GM21723 (cell line): ENCODE measurements around the gene FAM236C.
"Not testable (repeated sequence)": the region's sequence is repeated elsewhere in the genome, so short reads cannot be mapped to it uniquely, and the experiment has no call there.

Source experiments
- ATAC-seq: cut with Tn5 transposase; IDR thresholded peaks from one replicate; pipeline ENCODE4 v1.9.1; 2021; ENCODE audit warnings: mild to moderate bottlenecking, moderate library complexity; ENCODE audit not compliant: unreplicated experiment

The FAM236C gene

DNA sequence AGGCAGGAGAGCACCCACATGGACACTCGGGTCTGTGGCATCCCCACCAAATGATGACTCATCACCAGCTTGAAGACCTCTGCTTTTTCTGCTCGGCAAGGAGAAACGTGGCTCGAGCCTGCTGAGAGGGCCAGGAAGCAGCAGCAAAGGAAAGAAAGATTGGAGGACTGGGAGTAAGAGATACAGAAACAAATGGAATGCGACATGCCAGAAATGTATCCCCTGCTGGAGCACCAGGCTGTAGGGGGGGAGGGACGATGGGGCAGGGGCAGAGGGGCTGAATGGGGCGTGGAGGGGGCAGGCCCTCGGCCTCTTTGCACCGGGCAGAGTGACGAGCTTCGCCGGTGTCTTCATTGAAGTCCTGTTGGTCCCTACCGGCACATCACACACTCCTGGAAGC is at the start of gene FAM236C:
Gene FAM236C, plus strand, starts transcription at position 301 of the 400 bp plus-strand sequence. CDS start 100 bp downstream, outside the sequence.
- ATAC-seq, result not testable (repeated sequence)

DNA sequence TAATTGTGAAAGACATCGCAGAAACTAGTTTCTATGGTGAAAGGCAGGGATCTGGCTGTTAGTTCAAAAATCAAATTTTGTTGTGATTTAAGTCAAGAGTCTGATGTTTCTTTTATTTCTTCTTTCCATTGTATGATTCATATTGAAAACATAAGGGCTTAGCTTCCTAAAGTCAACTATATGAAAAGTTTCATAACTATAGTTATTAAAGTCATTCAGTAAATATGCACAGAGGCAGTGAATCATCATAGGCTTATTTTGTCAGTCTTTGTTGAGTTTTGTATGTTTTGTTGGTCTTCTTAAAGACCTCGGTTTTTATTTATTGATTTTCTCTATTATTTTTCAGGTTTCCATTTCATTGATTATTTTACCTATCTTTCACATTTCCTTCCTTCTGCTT is 29.5 kb upstream of the FAM236C start:
- ATAC-seq, result not testable (repeated sequence)

DNA sequence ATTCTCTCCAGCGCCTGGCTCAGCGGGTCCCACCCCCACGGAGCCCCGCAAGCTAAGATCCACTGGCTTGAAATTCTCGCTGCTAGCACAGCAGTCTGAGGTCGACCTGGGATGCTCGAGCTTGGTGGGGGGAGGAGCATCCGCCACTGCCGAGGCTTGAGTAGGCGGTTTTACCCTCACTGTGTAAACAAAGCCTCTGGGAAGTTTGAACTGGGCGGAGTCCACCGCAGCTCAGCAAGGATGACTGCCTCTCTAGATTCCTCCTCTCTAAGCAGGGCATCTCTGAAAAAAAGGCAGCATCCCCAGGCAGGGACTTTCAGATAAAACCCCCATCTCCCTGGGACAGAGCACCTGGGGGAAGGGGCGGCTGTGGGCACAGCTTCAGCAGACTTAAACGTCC is 22.7 kb upstream of the FAM236C start:
- ATAC-seq, result not testable (repeated sequence)

DNA sequence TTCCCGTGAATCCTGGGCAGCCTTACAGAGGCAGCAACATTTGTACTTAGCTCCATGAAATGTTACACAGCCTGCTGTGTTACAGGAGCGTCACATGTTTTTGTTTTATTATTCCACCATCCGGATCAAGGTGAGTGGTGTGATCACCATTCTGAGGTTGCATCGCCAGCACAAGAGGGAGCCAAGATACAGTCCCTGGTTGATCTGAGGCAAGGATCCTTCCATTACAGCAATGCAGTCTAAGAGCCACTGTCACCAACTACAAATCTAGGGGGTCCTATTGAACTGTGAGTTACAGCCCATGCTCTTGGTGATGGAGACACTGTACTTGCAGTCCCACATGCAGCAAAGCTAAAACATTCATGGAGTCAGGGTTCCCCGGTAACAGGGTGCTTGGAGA is 3.7 kb downstream of the FAM236C start:
- not testable (repeated sequence) for ATAC-seq

DNA sequence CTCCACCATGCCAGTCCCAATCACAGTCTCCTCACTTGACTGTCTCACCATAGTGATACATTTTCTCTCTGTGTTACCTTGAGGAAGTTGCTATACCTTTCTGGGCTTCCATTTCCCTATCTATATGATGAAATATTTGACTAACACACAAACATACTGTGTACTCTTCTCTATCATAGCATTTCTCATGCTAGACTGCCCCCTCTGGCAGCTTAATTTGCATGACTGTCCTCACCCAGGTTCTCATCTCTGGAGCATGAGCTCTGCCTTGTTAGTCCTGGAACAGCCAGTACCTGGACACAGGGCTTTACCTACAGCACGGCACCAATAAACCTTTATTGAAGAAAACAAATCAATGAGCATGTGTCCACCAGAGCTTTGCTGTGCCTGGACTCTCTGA is 19.9 kb downstream of the FAM236C start:
- ATAC-seq, result not testable (repeated sequence)

DNA sequence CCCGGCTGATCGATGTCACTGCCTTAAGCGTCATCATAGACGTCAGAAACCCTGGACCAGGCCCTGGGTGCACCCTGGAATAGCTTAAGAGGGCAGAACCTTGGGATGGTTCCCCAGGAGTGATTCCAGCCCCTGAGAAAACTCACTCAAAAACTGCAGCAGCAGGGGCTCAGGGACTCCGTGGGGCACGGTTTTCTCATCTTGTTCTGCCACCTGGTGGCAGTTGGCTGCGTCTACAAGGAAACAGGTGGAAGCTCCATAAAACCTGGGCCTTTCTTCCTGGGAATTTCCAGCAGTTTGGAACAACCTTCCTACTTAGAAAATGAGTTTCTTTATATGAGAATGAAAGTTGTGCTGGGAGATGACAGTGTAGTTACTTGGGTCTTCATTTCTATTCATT is 24.0 kb downstream of the FAM236C start:
- not testable (repeated sequence) for ATAC-seq

DNA sequence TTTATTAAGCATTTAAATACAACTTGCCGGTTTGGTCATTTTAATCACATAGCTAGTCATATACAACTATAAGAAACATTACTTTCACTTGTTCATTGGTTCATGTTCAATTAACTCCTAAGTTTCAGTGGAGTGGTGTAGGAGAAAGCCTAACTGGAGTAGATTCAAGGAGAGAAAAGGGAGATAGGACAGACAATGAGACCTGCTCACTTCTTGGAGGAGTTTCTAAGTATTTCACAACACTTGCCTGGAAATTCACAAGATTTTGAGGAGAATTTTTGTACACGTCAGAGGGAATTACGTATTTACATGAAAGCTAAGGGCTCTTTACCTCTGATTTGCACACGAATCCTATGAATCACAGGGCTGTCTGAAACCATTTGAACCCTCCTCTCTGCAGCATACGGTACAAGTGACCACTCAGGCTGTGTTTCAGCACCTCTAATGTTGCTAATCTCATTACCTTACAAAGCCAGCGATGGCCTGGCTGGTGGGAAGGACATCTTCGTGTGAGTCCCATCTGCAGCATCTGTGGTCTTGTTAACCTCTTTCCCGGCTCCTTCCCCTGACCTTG is 24.6 kb downstream of the FAM236C start:
- ATAC-seq, result not testable (repeated sequence)

DNA sequence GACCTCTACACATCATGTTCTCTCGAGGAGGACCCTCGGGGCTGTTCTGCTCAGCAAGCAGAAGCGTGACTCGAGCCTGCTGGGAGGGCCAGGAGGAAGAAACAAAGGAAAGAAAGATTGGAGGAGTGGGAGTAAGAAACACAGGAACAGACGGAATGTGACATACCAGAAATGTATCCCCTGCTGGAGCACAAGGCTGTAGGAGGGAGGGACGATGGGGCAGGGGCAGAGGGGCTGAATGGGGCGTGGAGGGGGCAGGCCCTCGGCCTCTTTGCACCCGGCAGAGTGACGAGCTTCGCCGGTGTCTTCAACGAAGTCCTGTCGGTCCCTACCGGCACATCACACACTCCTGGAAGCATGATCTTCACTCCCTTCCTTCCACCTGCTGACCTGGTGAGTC is 25.5 kb downstream of the FAM236C start, which contains the start of gene FAM236A:
Gene FAM236A, plus strand, starts transcription at position 301 of the 400 bp plus-strand sequence. Its CDS starts 57 bp downstream, at position 358.
- ATAC-seq, result not testable (repeated sequence)

DNA sequence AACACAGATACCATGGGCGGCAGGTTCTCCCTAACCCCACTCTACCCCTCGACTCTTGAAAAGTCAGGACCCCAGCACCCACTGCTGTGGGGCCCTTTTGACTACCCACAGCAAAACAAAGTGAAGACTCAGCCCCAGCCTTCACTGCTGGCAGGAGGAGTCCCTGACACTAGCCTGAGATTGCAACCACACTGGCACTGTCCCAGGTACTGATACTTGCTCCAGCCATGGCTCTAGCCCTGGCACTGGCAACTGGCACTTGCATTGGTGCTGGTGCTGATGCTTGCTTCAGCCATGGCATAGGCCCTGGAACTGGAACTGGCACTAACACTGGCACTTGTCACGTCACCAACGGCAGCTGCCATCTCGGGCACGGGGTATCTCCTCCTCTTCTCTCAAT is 29.9 kb downstream of the FAM236C start:
- not testable (repeated sequence) for ATAC-seq

DNA sequence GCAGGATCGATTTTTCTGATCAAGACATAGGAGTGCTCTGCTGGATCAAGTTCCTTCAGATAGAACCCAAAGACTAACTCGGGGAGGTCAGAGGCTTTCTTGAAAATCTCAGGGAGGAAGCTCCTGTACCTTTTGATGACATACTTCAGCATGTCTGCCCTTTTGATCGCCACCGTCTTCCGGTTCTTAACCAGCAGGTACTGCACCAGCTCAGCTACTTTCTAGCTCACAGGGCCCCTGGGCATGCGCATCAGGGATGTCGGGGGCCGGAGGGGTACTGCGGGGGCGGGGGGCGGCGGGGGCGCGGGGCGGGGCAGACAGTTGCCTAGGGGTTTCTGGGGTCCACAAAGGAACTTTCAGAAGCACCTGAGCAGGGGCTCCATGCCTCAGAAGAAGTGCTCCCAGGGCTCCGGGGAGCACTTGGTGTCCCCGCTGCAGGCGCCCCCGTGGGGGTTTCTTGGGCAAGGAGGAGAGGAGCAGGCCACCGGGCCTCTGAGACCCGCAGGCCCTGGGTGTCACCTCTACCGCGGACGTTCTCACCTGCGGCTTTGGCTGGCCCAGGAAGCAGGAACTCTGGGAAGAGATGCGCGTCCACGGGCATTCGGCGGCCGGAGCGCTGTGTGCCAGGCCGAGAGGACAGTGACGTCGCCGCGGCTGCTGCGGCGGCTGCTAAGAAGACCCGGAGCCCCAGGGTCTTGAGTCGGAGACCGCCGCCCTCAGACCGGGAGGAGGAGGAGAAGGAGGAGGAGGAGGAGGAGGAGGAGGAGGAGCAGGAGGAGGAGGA is 30.8 kb downstream of the FAM236C start:
- ATAC-seq, result peak; percentile 75

DNA sequence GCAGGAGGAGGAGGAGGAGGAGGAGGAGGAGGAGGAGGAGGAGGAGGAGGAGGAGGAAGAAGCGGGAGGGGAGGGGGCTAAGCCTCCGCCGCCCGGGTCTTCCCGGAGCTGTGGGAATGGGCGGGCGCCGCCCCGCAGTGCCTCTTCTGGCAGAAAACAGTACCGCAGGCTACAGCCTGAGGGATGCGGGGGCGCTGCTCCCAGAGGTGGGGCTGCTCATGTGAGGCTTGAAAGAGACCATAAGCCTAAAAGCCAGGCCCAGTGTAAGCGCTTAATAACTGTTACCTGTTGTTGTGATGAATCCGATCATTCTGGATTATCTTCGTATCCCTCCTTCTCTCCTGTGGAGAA is 31.4 kb downstream of the FAM236C start, which contains the start of gene DMRTC1:
Gene DMRTC1, minus strand, starts transcription at position 19 of the 351 bp plus-strand sequence. CDS start 68,143 bp downstream, outside the sequence.
- ATAC-seq, result peak; percentile 85

DNA sequence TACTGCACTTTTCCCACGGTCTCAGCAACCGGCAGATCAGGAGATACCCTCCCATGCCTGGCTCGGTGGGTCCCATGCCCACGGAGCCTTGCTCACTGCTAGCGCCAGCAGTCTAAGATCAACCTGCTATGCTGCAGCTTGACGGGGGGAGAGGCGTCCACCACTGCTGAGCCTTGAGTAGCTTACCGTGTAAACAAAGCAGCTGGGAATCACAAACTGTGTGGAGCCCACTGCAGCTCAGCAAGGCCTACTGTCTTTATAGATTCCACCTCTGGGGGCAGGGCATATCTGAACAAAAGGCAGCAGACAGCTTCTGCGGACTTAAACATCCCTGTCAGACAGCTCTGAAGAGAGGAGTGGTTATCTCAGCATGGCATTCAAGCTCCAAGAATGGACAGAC is 47.6 kb downstream of the FAM236C start:
- ATAC-seq, result not testable (repeated sequence)
